Measurements from ENCODE around the gene GSTT2.

DNA sequence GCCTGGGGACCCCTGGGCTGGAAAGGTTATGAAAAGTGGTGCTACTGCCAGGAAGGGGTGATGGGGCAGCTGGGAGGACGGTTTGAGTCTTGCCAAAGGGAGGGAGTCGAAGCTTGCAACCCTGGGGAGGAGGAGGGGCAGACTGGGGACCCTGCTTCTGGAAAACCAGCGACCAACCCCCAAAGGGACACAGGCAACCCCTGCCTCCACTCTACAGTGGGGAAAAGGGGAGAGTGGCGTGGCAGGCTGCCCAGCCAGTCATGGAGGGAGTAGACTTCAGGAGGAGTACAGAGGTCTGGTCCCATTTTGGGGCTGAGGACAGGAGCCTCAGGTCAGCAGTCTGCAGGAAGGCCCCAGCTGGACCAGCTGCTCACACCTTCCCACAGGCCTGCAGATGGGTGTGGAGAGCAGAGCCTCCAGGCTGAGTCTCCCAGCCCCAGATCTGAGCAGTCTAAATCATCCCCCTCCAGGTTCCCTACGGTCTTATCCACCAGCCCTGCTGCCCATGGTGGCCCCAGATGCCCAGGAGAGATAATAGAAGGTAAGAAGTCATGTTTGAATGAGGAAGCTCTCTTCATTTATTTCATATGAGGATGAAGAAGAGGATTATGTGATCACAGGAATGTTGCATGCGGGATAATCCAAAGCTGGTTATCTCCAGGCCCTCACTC, 9.0 kb upstream of the GSTT2 start:
- TF ChIP-seq, protein P1, sequence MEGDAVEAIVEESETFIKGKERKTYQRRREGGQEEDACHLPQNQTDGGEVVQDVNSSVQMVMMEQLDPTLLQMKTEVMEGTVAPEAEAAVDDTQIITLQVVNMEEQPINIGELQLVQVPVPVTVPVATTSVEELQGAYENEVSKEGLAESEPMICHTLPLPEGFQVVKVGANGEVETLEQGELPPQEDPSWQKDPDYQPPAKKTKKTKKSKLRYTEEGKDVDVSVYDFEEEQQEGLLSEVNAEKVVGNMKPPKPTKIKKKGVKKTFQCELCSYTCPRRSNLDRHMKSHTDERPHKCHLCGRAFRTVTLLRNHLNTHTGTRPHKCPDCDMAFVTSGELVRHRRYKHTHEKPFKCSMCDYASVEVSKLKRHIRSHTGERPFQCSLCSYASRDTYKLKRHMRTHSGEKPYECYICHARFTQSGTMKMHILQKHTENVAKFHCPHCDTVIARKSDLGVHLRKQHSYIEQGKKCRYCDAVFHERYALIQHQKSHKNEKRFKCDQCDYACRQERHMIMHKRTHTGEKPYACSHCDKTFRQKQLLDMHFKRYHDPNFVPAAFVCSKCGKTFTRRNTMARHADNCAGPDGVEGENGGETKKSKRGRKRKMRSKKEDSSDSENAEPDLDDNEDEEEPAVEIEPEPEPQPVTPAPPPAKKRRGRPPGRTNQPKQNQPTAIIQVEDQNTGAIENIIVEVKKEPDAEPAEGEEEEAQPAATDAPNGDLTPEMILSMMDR (IDR thresholded peaks at IDR 0.05), result no peak
- TF ChIP-seq EZH2 (IDR thresholded peaks at IDR 0.05; ENCODE audit: borderline replicate concordance, insufficient read depth, low read depth, low read length, poor library complexity, severe bottlenecking), result no peak

Data from B cell (primary cell).